Body of pancreas (tissue), 4 donors: ENCODE results near the gene TOM1L2. TPM values are rescaled to one million over a fixed set of nuclear protein-coding genes. Genes with fewer than 3 reads are reported as not detected.

Experiments
- ATAC-seq: fragments of 150-250 bp; one replicate; pipeline ENCODE4 v1.9.1; 2016
- DNase-seq, 4 donors: peaks; one replicate each; pipeline ENCODE4 v3.0.0-alpha.2; 2019
- H3K27ac ChIP-seq, 4 donors: fragments of 200-600 bp; sonication (generic); 1 replicate in 3 of 4; 2 replicates in 1 of 4; pipeline versions ENCODE4 v1.5.1 to v1.6.1; 2016 to 2019; ENCODE audit warnings: mild to moderate bottlenecking in 1 of 4, mixed read lengths in 1 of 4, moderate library complexity in 1 of 4
- H3K27me3 ChIP-seq, 2 donors: fragments of 200-600 bp; sonication (generic); one replicate each; pipeline ENCODE4 v1.6.0; 2016; ENCODE audit warnings: mild to moderate bottlenecking in 1 of 2
- H3K36me3 ChIP-seq, 2 donors: fragments of 200-600 bp; sonication (generic); replicated peaks in 1 of 2; 2 replicates each; pipeline ENCODE4 v1.5.1; 2016; ENCODE audit warnings: low read depth in 2 of 2; ENCODE audit not compliant: insufficient read depth in 1 of 2
- H3K4me1 ChIP-seq: fragments of 200-600 bp; sonication (generic); one replicate; pipeline ENCODE4 v1.6.0; 2016
- H3K4me3 ChIP-seq, 2 donors: fragments of 200-600 bp; sonication (generic); 1 replicate in 1 of 2; 2 replicates in 1 of 2; pipeline ENCODE4 v1.5.1; 2016 to 2019
- H3K9me3 ChIP-seq, 3 donors: fragments of 200-600 bp; sonication (generic); 1 replicate in 2 of 3; 2 replicates in 1 of 3; pipeline ENCODE4 v1.5.1; 2016
- CTCF ChIP-seq, 7 experiments: fragments of 450-650 bp in 4 of 7; fragments of 200-600 bp in 3 of 7; sonication (generic) in 3 of 7; IDR thresholded peaks; one replicate each; pipeline ENCODE4 v1.5.1; 2016 to 2019; ENCODE audit warnings: antibody characterized with exemption in 7 of 7
- POLR2A ChIP-seq, 3 donors: fragments of 450-650 bp; IDR thresholded peaks; one replicate each; pipeline ENCODE4 v1.6.1; 2016; ENCODE audit warnings: antibody characterized with exemption in 3 of 3, mild to moderate bottlenecking in 2 of 3
- WGBS, 2 donors: methylation state at CpG; one replicate each; pipeline ENCODE4 v1.1.5; 2017; 5-methylcytosine and 5-hydroxymethylcytosine counted together
- intact Hi-C: fragments of 100-400 bp; cut with DNase I; formaldehyde crosslinking; loops from one replicate; pipeline ENCODE4 v1.15.1; 2023
- total RNA-seq, 2 donors: library from RNA; depleted of rRNA; stranded (reverse); fragments of >200 nt; gene quantifications; one replicate each; pipeline ENCODE4 v1.1.0, GENCODE V29; 2016

TOM1L2 gene
- total RNA-seq, result 10 to 100 TPM; 35.9 to 55.8 TPM

- TF ChIP-seq POLR2A (IDR thresholded peaks at IDR 0.05) (peak; percentile 65 to 91 (median 86)), CTCF (IDR thresholded peaks at IDR 0.05) (peak in 3 of 7 experiments; percentile 33 to 53 (median 37))
- peak; percentile 100 for DNase-seq
- no peaks in the 10 kb centered on the region for H3K36me3 ChIP-seq
- H3K27me3 ChIP-seq, result no peaks in the 10 kb centered on the region
- no peaks in the 10 kb centered on the region for H3K9me3 ChIP-seq
- intact Hi-C loops, result no loop called here
- peak within 1 kb of the TSS; percentile 88 to 96 (median 94) for H3K27ac ChIP-seq
- WGBS, 2 donors, result 0% methylated on average over 8 to 57 of the region's 59 CpGs
- peaks cover 23% of the 10 kb centered on the region for H3K4me1 ChIP-seq
- ATAC-seq, result peak; percentile 95
- peak within 1 kb of the TSS; percentile 71 to 91 for H3K4me3 ChIP-seq
Observed at GRCh38 chr17:17972126-17972951, at the start of gene TOM1L2, which contains the start of gene DRC3. Gene TOM1L2 (minus strand): TSS chr17:17972400. CDS start chr17:17972313, 87 bp downstream. Gene DRC3 (plus strand): TSS chr17:17972862. CDS start chr17:17977599, 4,737 bp downstream.

DNA sequence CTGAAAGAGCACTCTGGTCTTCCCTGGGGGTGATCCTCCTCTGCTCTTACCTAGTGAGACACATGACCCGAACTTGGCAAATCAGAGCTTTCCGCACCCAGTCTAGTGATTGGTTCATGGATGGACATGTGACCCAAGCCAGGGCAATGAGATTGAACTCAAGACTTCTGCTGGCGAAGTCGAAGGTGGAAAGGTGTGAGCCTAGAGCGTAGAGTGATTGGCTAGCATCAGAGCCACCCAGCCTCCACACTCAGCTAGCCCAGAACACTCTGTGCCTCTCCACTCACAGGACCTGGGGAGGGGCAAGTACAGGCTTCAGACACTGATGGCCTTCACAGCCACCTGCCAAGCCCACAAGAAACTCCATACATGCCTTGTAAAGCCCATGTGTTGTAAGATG lies 49.2 kb upstream of the TOM1L2 start:
- intact Hi-C loops, result loop anchor here (10.0 kb wide), 2 partner anchors 127 to 347 kb away; no protein-coding TSS in a partner anchor
- Histone ChIP-seq H3K4me1 (peaks cover 19% of the 10 kb centered on the region), H3K27ac (no peak overlapping the region), H3K27me3 (no peaks in the 10 kb centered on the region), H3K4me3 (no peak overlapping the region), H3K9me3 (no peaks in the 10 kb centered on the region), H3K36me3 (no peaks in the 10 kb centered on the region)
- 93 to 95% methylated on average over 5 of the region's 5 CpGs for WGBS, 2 donors
- TF ChIP-seq POLR2A (IDR thresholded peaks at IDR 0.05), result no peak
- no peak for TF ChIP-seq CTCF (IDR thresholded peaks at IDR 0.05)
- DNase-seq, result no peak
- no peak for ATAC-seq

DNA sequence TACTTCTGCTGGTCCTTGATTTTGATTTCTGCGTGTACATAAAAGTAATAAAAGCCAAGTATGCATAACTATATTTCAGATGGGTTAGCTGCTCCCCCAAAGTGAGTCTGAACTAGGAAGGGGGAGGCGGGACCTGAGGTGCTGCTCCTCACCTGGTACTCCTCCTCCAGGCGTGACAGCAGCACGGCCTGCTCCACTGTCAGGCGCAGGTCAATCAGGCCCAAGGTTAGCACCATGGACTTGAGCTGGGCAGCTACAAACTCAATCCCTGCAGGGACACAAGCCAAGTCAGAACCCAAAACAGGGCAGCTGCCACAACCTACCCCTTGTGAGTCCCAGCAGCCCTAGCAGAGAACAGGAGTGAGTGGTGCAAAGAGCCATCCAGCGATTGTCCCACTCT lies 48.8 kb upstream of the TOM1L2 start:
- 96 to 100% methylated on average over 3 to 6 of the region's 6 CpGs for WGBS, 2 donors
- H3K4me3 ChIP-seq, result no peak overlapping the region
- no peaks in the 10 kb centered on the region for H3K36me3 ChIP-seq
- no peak for TF ChIP-seq POLR2A (IDR thresholded peaks at IDR 0.05)
- TF ChIP-seq CTCF (IDR thresholded peaks at IDR 0.05), result no peak
- ATAC-seq, result no peak
- intact Hi-C loops, result loop anchor here (10.0 kb wide), 2 partner anchors 126 to 346 kb away; no protein-coding TSS in a partner anchor
- DNase-seq, result no peak
- H3K9me3 ChIP-seq, result no peaks in the 10 kb centered on the region
- H3K27me3 ChIP-seq, result no peaks in the 10 kb centered on the region
- H3K27ac ChIP-seq, result no peak overlapping the region
- H3K4me1 ChIP-seq, result peaks cover 19% of the 10 kb centered on the region

GRCh38 chr17:18019838-18020154 lies 47.6 kb upstream of the TOM1L2 start:
- H3K4me1 ChIP-seq, result peaks cover 19% of the 10 kb centered on the region
- no peak for DNase-seq
- H3K4me3 ChIP-seq, result no peak overlapping the region
- TF ChIP-seq CTCF (IDR thresholded peaks at IDR 0.05), result no peak
- no peak for TF ChIP-seq POLR2A (IDR thresholded peaks at IDR 0.05)
- ATAC-seq, result no peak
- intact Hi-C loops, result loop anchor here (10.0 kb wide), 2 partner anchors 125 to 345 kb away; no protein-coding TSS in a partner anchor
- H3K27ac ChIP-seq, result no peak overlapping the region
- H3K36me3 ChIP-seq, result no peaks in the 10 kb centered on the region
- 72 to 77% methylated on average over 2 of the region's 2 CpGs for WGBS, 2 donors
- no peaks in the 10 kb centered on the region for H3K27me3 ChIP-seq
- no peaks in the 10 kb centered on the region for H3K9me3 ChIP-seq
